ENCODE data around the gene OXLD1. TPM values are rescaled to one million over a fixed set of nuclear protein-coding genes. Genes with fewer than 3 reads are reported as not detected.

OXLD1 gene
- polyA plus RNA-seq, 1 of the 3 experiments (the other 2 are of a cell fraction) = 103 TPM

DNA sequence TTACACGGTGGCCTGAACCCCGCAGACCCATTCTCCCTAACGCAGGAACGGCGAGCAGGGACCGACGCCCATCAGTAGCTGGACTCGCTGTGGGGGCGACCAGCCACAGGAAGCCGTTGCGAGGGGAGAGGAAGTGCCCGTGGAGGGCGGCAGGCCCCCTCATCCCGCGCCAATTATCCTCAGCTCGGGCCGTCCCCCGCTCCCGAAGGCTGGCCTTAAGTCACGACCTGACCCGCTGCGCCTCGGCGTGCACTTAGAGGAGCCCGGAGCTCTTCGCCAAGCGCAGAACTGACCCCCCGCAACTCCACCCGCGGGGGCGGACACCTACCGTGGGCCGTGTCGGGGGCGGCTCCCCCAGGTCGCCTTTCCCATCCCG lies 16.8 kb upstream of the OXLD1 start:
- peaks cover 38% of the 10 kb centered on the region for H4K20me1 ChIP-seq (ENCODE audit: insufficient read depth)
- H3K36me3 ChIP-seq (replicated peaks in 1 of 2; ENCODE audit: control insufficient read depth in 1 of 2, insufficient read depth in 2 of 2, low read length in 1 of 2) = peaks cover 39 to 47% of the 10 kb centered on the region in 2 experiments
- H3K9me3 ChIP-seq = no peaks in the 10 kb centered on the region
- H3K9ac ChIP-seq = peak overlapping the region; percentile 96
- CTCF ChIA-PET = interaction anchor here (0.8 to 2.4 kb wide), 11 partner anchors 10 to 338 kb away, joined by 3 to 12 read pairs (median 3); partner anchors contain the start of gene MRPL12
- WGBS (ENCODE audit: low lambda C conversion rate) = 11% methylated on average over 6 of the region's 37 CpGs
- peak overlapping the region; percentile 48; the same call in 1 of the 2 replicates for H2AFZ ChIP-seq (ENCODE audit: low read depth)
- peak overlapping the region; percentile 76 to 82 for H3K27ac ChIP-seq (ENCODE audit: low read depth in 2 of 2, low read length in 1 of 2)
- no peak for TF ChIP-seq JUND (IDR thresholded peaks at IDR 0.05)
- 0 out of 2 replicates have a peak, but pooled peaks have one; percentile 15 for TF ChIP-seq FOXJ3 (CRISPR knock-in tag; IDR thresholded peaks at IDR 0.05)
- H3K4me3 ChIP-seq (ENCODE audit: low read depth in 2 of 2, low read length in 1 of 2) = peak overlapping the region; percentile 94 to 99
- DNase-seq = no peak
- peaks cover 94% of the 10 kb centered on the region for H3K79me2 ChIP-seq (ENCODE audit: insufficient read depth)
- peaks cover 12% of the 10 kb centered on the region for H3F3A ChIP-seq (replicated peaks; ENCODE audit: insufficient read depth)
- H3K9me2 ChIP-seq = no peaks in the 10 kb centered on the region
- POLR2A ChIA-PET = interaction anchor here (0.6 to 2.8 kb wide), 13 partner anchors 8 to 188 kb away, joined by 3 to 33 read pairs (median 5); partner anchors contain the start of genes ARHGDIA, CCDC137, MCRIP1 and MRPL12
- peak overlapping the region; percentile 96 for H3K4me2 ChIP-seq
- H3K27me3 ChIP-seq (ENCODE audit: insufficient read depth) = no peaks in the 10 kb centered on the region
- H3K4me1 ChIP-seq (ENCODE audit: control insufficient read depth in 1 of 2, insufficient read depth in 2 of 2, low read depth in 1 of 2, low read length in 1 of 2) = peaks cover 19 to 21% of the 10 kb centered on the region in 2 experiments; a peak in 3 of 4 replicates

DNA sequence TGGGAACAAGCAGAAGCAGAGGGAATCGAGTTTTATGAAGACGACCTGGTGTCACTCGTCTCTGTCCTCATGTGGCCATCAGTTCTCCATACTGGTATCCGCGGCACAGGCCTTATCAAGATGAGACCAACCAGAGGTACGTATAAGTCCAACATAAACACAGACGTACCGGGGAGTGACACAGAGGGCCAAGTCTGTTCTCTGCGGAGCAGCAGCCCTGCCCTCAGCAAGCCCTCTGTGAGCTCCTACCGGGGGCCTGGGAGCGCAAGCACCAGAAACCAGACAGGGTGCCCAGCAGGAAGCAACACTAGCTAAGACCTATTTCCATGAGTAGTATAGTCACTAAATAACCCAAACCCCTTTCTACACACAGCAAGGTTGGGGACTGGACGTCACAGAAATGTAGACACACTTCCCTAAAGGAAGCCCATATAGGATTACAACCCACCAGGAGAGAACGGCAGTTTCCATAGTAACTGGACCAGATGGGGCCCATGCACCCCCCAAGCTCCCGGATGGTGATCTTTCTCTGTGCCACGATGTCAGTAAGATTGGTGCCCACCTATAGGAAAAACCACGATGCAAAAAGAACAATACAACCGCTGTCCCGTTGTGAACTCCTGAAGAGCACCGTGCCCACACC lies 16.3 kb upstream of the OXLD1 start:
- peaks cover 91% of the 10 kb centered on the region for H3K79me2 ChIP-seq (ENCODE audit: insufficient read depth)
- peak overlapping the region; percentile 96 for H3K4me2 ChIP-seq
- peaks cover 17% of the 10 kb centered on the region for H3F3A ChIP-seq (replicated peaks; ENCODE audit: insufficient read depth)
- no peaks in the 10 kb centered on the region for H3K9me3 ChIP-seq
- peak; percentile 50 for DNase-seq
- CTCF ChIA-PET = interaction anchor here (1.1 to 2.4 kb wide), 6 partner anchors 11 to 277 kb away, joined by 3 to 12 read pairs (median 4); partner anchors contain the start of gene MRPL12
- peak overlapping the region; percentile 76 to 82; a peak in 3 of 4 replicates for H3K27ac ChIP-seq (ENCODE audit: low read depth in 2 of 2, low read length in 1 of 2)
- peak overlapping the region; percentile 48; the same call in 1 of the 2 replicates for H2AFZ ChIP-seq (ENCODE audit: low read depth)
- no peaks in the 10 kb centered on the region for H3K9me2 ChIP-seq
- H4K20me1 ChIP-seq (ENCODE audit: insufficient read depth) = peaks cover 33% of the 10 kb centered on the region
- no peaks in the 10 kb centered on the region for H3K27me3 ChIP-seq (ENCODE audit: insufficient read depth)
- peak overlapping the region; percentile 94 to 99 for H3K4me3 ChIP-seq (ENCODE audit: low read depth in 2 of 2, low read length in 1 of 2)
- 22% methylated on average over 19 of the region's 19 CpGs for WGBS (ENCODE audit: low lambda C conversion rate)
- POLR2A ChIA-PET = interaction anchor here (0.8 to 2.8 kb wide), 10 partner anchors 10 to 188 kb away, joined by 3 to 33 read pairs (median 6); partner anchors contain the start of genes ARHGDIA, MCRIP1 and MRPL12
- H3K9ac ChIP-seq = peak overlapping the region; percentile 96
- H3K4me1 ChIP-seq (ENCODE audit: control insufficient read depth in 1 of 2, insufficient read depth in 2 of 2, low read depth in 1 of 2, low read length in 1 of 2) = peaks cover 19 to 21% of the 10 kb centered on the region in 2 experiments; a peak in 3 of 4 replicates
- peaks cover 33 to 42% of the 10 kb centered on the region in 2 experiments for H3K36me3 ChIP-seq (replicated peaks in 1 of 2; ENCODE audit: control insufficient read depth in 1 of 2, insufficient read depth in 2 of 2, low read length in 1 of 2)
- TF ChIP-seq MEF2A (IDR thresholded peaks at IDR 0.05; ENCODE audit: borderline replicate concordance, low read depth) (no peak), FOSL2 (IDR thresholded peaks at IDR 0.05; ENCODE audit: borderline replicate concordance, low read depth) (no peak), GATA2 (CRISPR knock-in tag; IDR thresholded peaks at IDR 0.05) (no peak), SIN3A (IDR thresholded peaks at IDR 0.05; ENCODE audit: borderline replicate concordance, low read depth, low read length) (no peak), RFX5 (IDR thresholded peaks at IDR 0.05; ENCODE audit: low read length) (no peak), EZH2phosphoT487 (IDR thresholded peaks at IDR 0.05; ENCODE audit: borderline replicate concordance, low read depth) (no peak), JUND (IDR thresholded peaks at IDR 0.05) (no peak), TAF1 (IDR thresholded peaks at IDR 0.05; ENCODE audit: borderline replicate concordance, low read depth, low read length) (no peak)
- TF ChIP-seq, protein P1, sequence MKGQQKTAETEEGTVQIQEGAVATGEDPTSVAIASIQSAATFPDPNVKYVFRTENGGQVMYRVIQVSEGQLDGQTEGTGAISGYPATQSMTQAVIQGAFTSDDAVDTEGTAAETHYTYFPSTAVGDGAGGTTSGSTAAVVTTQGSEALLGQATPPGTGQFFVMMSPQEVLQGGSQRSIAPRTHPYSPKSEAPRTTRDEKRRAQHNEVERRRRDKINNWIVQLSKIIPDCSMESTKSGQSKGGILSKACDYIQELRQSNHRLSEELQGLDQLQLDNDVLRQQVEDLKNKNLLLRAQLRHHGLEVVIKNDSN (IDR thresholded peaks at IDR 0.05; ENCODE audit: borderline replicate concordance, low read depth) = no peak
